Activated T-cell treated with anti-CD3 and anti-CD28 coated beads, Interleukin-2, amount 50 U/mL, for 72 hours (primary cell): ENCODE data around the gene NR3C2. TPM values are rescaled to one million over a fixed set of nuclear protein-coding genes. Genes with fewer than 3 reads are reported as not detected.

Source experiments
- ATAC-seq, 2 donors: fragments of 150-1000 bp; cut with Tn5 transposase; replicated peaks in 1 of 2; 2 replicates each; pipeline ENCODE4 v1.10.0; 2021; ENCODE audit warnings: moderate library complexity in 2 of 2, mild to moderate bottlenecking in 1 of 2
- DNase-seq, 2 donors: peaks; one replicate each; pipeline ENCODE4 v3.0.0; 2021 to 2022; ENCODE audit warnings: mixed read lengths in 1 of 2
- H3K27ac Mint-ChIP-seq: one replicate; pipeline ENCODE4 v1.8.0; 2022; ENCODE audit warnings: mild to moderate bottlenecking, moderate library complexity, mixed read lengths
- H3K27me3 Mint-ChIP-seq: one replicate; pipeline ENCODE4 v1.8.0; 2022; ENCODE audit warnings: low read depth, mixed read lengths
- H3K36me3 Mint-ChIP-seq, 2 donors: one replicate each; pipeline ENCODE4 v1.8.0; 2022; ENCODE audit warnings: mixed read lengths in 2 of 2, mild to moderate bottlenecking in 1 of 2; ENCODE audit not compliant: insufficient read depth in 2 of 2
- H3K4me1 Mint-ChIP-seq: one replicate; pipeline ENCODE4 v1.8.0; 2022; ENCODE audit warnings: low read depth, mixed read lengths
- H3K4me3 Mint-ChIP-seq, 2 donors: one replicate each; pipeline ENCODE4 v1.8.0; 2022; ENCODE audit warnings: mild to moderate bottlenecking in 2 of 2, mixed read lengths in 2 of 2, moderate library complexity in 2 of 2
- H3K9me3 Mint-ChIP-seq, 2 donors: one replicate each; pipeline ENCODE4 v1.8.0; 2022; ENCODE audit warnings: mixed read lengths in 2 of 2
- total RNA-seq, 2 donors: library from RNA; stranded (reverse); gene quantifications; one replicate each; pipeline ENCODE4 v1.2.3, GENCODE V29; 2022

Gene NR3C2
- total RNA-seq, 2 donors from 2014 or later, result 6.2 to 8.0 TPM

GRCh38 chr4:148068065-148068911 is 373.9 kb downstream of the NR3C2 start:
- Mint-ChIP-seq H3K4me3 (no peak overlapping the region), H3K27ac (no peak overlapping the region), H3K36me3 (peaks cover 0 to 1% of the 10 kb centered on the region in 2 donors), H3K27me3 (no peaks in the 10 kb centered on the region), H3K4me1 (no peaks in the 10 kb centered on the region), H3K9me3 (no peaks in the 10 kb centered on the region)
- peak; percentile 50 to 78 for ATAC-seq
- no peak for DNase-seq

- no peak for DNase-seq
- Mint-ChIP-seq H3K9me3 (no peaks in the 10 kb centered on the region), H3K4me1 (no peaks in the 10 kb centered on the region), H3K36me3 (peaks cover 0 to 1% of the 10 kb centered on the region in 2 donors), H3K27ac (no peak overlapping the region), H3K4me3 (no peak overlapping the region), H3K27me3 (no peaks in the 10 kb centered on the region)
- ATAC-seq, result no peak
Measured at GRCh38 chr4:148067301-148067916, 374.8 kb downstream of the NR3C2 start.

GRCh38 chr4:148065075-148065474 is 377.1 kb downstream of the NR3C2 start:
- Mint-ChIP-seq H3K4me3 (no peak overlapping the region), H3K9me3 (no peaks in the 10 kb centered on the region), H3K27me3 (no peaks in the 10 kb centered on the region), H3K36me3 (no peaks in the 10 kb centered on the region), H3K27ac (no peak overlapping the region), H3K4me1 (peaks cover 20% of the 10 kb centered on the region)
- DNase-seq, result no peak
- ATAC-seq, result no peak

- Mint-ChIP-seq H3K36me3 (peaks cover 0 to 2% of the 10 kb centered on the region in 2 donors), H3K9me3 (no peaks in the 10 kb centered on the region), H3K27me3 (no peaks in the 10 kb centered on the region), H3K27ac (no peak overlapping the region), H3K4me3 (no peak overlapping the region), H3K4me1 (peaks cover 25% of the 10 kb centered on the region)
- DNase-seq, result no peak
- no peak for ATAC-seq
Measured at GRCh38 chr4:148064451-148064850, 377.8 kb downstream of the NR3C2 start.

GRCh38 chr4:148062301-148062950 is 379.8 kb downstream of the NR3C2 start:
- no peak overlapping the region for H3K4me3 Mint-ChIP-seq
- peaks cover 0 to 2% of the 10 kb centered on the region in 2 donors for H3K36me3 Mint-ChIP-seq
- H3K27ac Mint-ChIP-seq, result no peak overlapping the region
- no peak for ATAC-seq
- no peak for DNase-seq
- no peaks in the 10 kb centered on the region for H3K27me3 Mint-ChIP-seq
- H3K4me1 Mint-ChIP-seq, result peaks cover 46% of the 10 kb centered on the region
- no peaks in the 10 kb centered on the region for H3K9me3 Mint-ChIP-seq

- Mint-ChIP-seq H3K9me3 (no peaks in the 10 kb centered on the region), H3K4me3 (peak overlapping the region in 1 of 2 donors; percentile 85), H3K27ac (no peak overlapping the region), H3K27me3 (no peaks in the 10 kb centered on the region), H3K4me1 (peaks cover 52% of the 10 kb centered on the region), H3K36me3 (peaks cover 0 to 2% of the 10 kb centered on the region in 2 donors)
- ATAC-seq, result no peak
- DNase-seq, result no peak
Measured at GRCh38 chr4:148061795-148062194, 380.4 kb downstream of the NR3C2 start.

- peak overlapping the region; percentile 75 to 85 for H3K4me3 Mint-ChIP-seq
- H3K4me1 Mint-ChIP-seq, result peaks cover 59% of the 10 kb centered on the region
- H3K27ac Mint-ChIP-seq, result peak overlapping the region; percentile 76
- DNase-seq (peak in 1 of 2 donors; percentile 28), ATAC-seq (peak in 1 of 2 donors; percentile 34)
- H3K36me3 Mint-ChIP-seq, result peaks cover 0 to 2% of the 10 kb centered on the region in 2 donors
- H3K27me3 Mint-ChIP-seq, result no peaks in the 10 kb centered on the region
- H3K9me3 Mint-ChIP-seq, result no peaks in the 10 kb centered on the region
Measured at GRCh38 chr4:148061141-148061481, 381.1 kb downstream of the NR3C2 start.

GRCh38 chr4:148060264-148061140 is 381.7 kb downstream of the NR3C2 start:
- Mint-ChIP-seq H3K27me3 (no peaks in the 10 kb centered on the region), H3K27ac (peak overlapping the region; percentile 76), H3K4me3 (peak overlapping the region; percentile 75 to 85), H3K4me1 (peaks cover 65% of the 10 kb centered on the region), H3K36me3 (peaks cover 0 to 2% of the 10 kb centered on the region in 2 donors), H3K9me3 (no peaks in the 10 kb centered on the region)
- DNase-seq (peak in 1 of 2 donors; percentile 13), ATAC-seq (peak; percentile 25 to 26)

- Mint-ChIP-seq H3K4me3 (peak overlapping the region; percentile 54 to 62), H3K36me3 (peaks cover 0 to 2% of the 10 kb centered on the region in 2 donors), H3K27me3 (no peaks in the 10 kb centered on the region), H3K27ac (peak overlapping the region; percentile 55), H3K9me3 (no peaks in the 10 kb centered on the region), H3K4me1 (peaks cover 69% of the 10 kb centered on the region)
- no peak for DNase-seq
- no peak for ATAC-seq
Measured at GRCh38 chr4:148059617-148060180, 382.5 kb downstream of the NR3C2 start.

- DNase-seq (no peak), ATAC-seq (no peak)
- no peaks in the 10 kb centered on the region for H3K27me3 Mint-ChIP-seq
- H3K4me3 Mint-ChIP-seq, result no peak overlapping the region
- H3K27ac Mint-ChIP-seq, result no peak overlapping the region
- peaks cover 84% of the 10 kb centered on the region for H3K4me1 Mint-ChIP-seq
- peaks cover 0 to 2% of the 10 kb centered on the region in 2 donors for H3K36me3 Mint-ChIP-seq
- H3K9me3 Mint-ChIP-seq, result no peaks in the 10 kb centered on the region
Measured at GRCh38 chr4:148057984-148058859, 384.0 kb downstream of the NR3C2 start.

GRCh38 chr4:148057516-148057915 is 384.7 kb downstream of the NR3C2 start:
- ATAC-seq (no peak), DNase-seq (no peak)
- H3K9me3 Mint-ChIP-seq, result no peaks in the 10 kb centered on the region
- no peak overlapping the region for H3K4me3 Mint-ChIP-seq
- no peak overlapping the region for H3K27ac Mint-ChIP-seq
- H3K4me1 Mint-ChIP-seq, result peaks cover 91% of the 10 kb centered on the region
- no peaks in the 10 kb centered on the region for H3K27me3 Mint-ChIP-seq
- H3K36me3 Mint-ChIP-seq, result peaks cover 0 to 2% of the 10 kb centered on the region in 2 donors
